NCI-H774 (cell line): ENCODE data around the gene AMT.

ENCODE experiments used
- DNase-seq: peaks from one replicate; lab custom pipeline; 2025; lab: John Stamatoyannopoulos, UW

AMT gene

DNA sequence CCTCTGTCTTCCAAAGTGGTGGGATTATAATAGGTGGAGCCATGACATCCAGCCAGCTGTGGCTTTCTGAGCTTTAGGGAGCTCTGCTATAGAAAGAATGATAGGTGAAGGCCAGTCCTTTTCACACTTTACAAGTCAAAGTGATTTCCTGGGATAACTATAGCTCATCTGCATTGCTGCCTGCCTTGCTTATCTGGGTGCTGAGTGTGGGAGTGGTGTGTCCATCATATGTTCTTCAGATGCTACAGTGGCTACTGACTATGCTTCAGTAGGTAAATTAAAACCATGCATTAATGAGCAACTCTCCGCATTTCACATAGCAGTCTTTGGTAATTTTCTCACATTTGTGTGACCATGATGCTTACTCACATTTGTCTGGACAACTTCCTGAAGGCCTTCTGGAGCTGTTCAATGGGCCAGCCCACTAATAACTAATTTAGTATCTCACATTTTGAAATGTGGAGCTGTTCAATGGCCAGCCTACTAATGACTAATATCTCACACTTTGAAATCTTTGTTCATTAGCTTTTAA lies 33.9 kb downstream of the AMT start:
- DNase-seq = no peak

DNA sequence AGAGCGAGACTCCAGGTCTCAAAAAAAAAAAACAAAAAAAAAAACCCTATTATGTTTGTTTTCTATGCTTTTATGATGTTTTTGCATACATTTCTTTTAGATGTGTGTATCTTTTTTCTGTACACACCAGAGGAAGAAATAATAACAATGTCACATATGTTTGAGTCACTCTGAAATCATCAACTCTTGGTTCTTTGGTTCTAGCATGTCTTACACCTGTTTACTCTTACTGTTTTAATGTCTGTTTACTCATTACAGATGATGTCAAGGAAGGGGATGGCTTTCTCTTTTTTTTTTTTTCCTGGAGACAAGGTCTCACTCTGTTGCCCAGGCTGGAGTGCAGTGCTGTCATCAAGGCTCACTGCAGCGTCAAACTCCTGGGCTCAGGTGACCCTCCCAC lies 34.6 kb downstream of the AMT start:
- no peak for DNase-seq

DNA sequence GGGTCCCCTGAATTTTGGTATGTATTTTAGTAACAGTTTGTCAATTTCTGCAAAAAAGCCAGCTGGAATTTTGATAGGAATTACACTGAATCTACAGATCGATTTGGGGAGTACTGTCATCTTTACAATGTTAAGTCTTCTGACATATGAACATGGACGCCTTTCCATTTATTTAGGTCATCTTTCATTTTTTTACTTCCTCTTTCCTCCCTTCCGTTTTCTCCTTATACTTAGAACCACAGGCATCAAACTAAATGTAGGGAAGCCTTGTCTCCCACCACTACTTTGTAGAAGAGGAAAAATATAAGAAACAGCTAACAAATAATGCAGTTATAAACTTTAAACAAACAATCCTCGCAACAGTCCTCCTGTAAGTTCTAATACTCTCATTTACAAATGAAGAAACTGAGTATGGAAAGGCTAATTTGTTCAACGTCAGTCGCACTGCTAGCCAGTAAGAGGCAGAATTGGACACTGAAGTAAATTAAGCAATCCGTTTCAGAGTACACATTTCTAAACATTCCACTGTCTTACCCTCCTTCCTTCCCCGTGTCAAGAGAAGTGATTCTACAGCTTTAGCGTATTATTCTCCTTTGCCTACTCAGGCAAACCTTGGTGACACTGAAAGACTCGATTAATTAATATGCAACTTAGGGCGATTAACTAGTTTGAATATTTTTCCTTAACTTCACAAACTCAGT lies 36.1 kb downstream of the AMT start:
- no peak for DNase-seq

DNA sequence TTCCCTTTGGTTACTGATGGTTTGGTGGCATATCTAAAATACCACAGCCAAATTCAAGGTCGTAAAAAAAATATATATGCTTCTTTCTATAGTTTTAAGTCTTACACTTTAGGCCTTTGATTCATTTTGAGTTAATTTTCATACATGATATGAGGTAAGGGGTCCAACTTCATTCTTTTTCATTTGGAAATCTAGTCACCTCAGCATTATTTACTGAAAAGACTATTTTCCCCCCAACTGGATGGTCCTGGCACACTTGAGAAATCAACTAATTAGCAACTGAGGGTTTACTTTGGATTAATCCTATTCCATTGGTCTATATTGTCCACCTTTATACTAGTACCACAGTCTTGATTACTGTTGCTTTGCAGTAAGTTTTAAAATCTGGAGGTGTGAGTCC lies 36.7 kb downstream of the AMT start:
- DNase-seq = no peak

DNA sequence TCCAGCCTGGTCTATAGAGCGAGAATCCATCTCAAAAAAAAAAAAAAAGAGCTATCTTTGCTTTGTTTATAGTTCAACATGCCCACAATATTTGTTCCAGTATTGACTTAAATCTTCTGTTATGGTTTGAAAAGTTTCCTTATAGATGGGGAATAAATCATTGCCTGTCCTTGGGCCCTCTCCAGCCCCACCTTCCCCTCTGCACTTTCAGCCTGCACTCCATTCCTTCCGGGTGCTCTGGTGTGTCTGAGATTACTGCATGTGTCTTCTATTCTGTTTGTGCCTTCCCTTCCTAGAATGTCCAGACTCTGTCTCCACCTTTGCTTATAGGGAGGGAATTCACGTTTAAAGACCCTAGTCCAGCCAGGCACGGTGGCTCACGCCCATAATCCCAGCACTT lies 38.9 kb downstream of the AMT start:
- DNase-seq = no peak

DNA sequence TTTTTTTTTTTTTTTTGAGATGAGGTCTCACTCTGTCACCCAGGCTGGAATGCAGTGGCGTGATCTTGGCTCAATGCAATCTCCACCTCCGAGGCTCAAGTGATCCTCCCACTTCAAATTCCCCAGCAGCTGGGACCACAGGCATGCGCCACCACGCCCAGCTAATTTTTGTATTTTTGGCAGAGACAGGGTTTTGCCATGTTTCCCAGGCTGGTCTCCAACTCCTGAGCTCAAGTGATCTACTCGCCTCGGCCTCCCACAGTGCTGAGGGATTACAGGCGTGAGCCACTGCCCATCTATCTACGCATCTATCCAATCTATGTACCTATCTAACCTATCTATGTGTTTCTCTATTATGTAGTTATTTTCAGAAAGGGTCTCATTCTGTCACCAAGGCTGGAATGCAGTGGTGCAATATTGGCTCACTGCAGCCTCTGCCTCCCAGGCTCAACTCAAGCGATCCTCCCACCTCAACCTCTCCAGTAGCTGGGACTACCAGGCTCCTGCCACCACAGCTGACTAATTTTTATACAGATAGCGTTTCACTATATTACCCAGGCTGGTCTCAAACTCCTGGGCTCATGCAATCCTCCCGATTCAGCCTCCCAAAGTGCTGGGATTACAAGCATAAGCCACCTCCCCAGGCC lies 43.9 kb downstream of the AMT start:
- DNase-seq = no peak

DNA sequence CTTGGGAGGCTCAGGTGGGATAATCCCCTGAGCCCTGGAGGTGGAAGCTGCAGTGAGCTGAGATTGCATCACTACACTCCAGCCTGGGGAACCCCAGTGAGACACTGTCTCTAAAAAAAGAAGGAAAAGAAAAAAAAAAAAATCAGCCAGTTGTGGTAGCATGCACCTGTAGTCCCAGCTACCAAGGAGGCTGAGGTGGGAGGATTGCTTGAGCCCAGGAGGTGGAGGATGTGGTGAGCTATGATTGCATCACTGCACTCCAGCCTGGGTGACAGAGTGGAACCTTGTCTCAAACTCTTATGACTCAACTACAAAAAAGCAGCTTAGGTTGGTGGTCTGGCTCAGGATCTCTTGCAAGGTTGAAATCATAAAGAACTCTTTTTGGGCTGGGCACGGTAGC lies 44.8 kb downstream of the AMT start:
- DNase-seq = no peak

DNA sequence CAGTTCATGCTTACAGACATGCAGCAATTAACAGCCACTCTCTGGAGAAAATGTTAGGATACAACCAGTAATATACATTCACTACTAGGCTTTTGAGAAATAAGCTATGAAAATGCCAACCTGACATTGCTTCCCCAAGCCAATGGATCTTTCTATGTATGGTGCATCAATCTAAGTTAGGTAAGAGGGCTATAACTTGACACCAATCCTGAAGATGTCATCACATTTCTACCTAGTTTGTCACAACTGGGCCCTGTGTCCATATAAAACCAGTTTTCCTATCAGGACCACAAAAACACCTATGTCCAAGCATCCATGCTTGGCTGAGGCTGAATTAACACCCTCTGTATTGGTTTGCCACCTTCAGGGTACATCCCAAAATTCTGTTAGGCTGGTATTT lies 50.3 kb downstream of the AMT start:
- no peak for DNase-seq

DNA sequence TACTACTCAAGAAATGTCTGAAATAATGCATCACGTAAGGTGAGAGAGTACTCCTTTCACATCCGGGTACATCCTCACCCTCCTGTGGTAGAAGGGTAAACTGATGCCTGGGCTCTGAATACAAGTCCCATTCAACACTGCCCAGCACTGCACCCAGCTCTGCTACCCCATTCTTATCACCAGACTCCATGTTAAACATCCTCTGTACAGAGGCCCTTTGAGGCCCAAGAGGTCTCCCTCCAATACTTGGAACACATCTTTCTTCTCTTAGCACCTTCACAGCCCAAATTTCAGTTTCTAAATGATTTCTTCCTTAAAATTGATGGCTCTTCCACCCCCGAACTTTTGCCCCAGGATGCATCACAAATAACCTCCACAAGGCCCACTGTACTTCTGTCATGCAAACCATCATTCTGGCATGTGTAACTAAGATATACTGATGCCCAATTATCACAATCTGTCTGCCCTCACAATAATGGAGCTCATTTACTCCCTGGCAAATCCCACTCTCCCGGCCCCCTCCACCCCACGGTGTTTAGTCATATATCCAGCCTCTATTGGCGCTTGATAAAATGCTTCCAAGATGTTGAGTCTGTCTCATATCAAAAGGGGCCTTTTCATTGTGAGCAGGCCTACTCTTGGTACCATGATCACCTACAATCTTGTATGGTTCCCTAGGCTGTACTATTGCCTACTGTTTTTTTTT lies 51.5 kb downstream of the AMT start:
- no peak for DNase-seq
